ENCODE measurements around the gene CST6. TPM values are rescaled to one million over a fixed set of nuclear protein-coding genes. Genes with fewer than 3 reads are reported as not detected.

The CST6 gene
- total and polyA plus RNA-seq, 2 of the 13 experiments (the other 11 are each of a cell fraction or from before 2014, with no cell fraction given): not detected

DNA sequence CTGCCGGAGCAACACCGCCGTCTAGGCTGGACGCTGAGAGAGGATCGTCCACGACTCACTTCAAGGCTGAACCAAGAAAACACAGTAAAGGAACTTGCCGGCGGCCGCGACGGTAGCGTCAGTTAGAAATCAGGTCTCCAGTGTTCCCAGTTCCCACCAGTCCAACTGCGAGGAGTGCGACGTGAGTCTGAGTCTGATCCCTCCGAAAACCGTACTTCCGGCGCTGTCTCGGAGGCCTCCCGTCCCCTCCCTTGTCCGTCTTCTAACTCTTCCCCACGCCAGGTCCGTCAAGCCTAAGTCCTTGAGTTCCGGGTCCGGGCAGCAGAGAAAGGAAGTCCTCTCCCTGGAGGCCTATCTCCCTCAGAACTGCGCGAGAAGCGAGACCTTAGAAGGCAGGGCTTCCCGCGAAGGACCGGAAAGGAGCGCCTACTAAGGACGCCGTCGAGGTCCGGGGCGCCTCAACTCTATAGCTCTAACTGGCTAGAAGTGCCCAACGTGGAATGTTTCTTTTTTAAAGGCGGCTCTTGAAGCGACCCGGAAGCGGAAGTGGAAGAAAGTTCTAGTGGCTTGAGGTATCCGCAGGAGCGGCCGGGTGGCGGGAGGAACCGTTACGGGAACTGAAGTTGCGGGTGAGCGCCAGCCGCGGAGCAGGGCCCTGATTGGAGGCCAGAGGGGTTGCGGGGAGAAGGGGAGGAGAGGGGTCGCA, 9.7 kb upstream of the CST6 start, which contains the start of the genes BANF1 and EIF1AD (continued):
- TF ChIP-seq, protein P1, sequence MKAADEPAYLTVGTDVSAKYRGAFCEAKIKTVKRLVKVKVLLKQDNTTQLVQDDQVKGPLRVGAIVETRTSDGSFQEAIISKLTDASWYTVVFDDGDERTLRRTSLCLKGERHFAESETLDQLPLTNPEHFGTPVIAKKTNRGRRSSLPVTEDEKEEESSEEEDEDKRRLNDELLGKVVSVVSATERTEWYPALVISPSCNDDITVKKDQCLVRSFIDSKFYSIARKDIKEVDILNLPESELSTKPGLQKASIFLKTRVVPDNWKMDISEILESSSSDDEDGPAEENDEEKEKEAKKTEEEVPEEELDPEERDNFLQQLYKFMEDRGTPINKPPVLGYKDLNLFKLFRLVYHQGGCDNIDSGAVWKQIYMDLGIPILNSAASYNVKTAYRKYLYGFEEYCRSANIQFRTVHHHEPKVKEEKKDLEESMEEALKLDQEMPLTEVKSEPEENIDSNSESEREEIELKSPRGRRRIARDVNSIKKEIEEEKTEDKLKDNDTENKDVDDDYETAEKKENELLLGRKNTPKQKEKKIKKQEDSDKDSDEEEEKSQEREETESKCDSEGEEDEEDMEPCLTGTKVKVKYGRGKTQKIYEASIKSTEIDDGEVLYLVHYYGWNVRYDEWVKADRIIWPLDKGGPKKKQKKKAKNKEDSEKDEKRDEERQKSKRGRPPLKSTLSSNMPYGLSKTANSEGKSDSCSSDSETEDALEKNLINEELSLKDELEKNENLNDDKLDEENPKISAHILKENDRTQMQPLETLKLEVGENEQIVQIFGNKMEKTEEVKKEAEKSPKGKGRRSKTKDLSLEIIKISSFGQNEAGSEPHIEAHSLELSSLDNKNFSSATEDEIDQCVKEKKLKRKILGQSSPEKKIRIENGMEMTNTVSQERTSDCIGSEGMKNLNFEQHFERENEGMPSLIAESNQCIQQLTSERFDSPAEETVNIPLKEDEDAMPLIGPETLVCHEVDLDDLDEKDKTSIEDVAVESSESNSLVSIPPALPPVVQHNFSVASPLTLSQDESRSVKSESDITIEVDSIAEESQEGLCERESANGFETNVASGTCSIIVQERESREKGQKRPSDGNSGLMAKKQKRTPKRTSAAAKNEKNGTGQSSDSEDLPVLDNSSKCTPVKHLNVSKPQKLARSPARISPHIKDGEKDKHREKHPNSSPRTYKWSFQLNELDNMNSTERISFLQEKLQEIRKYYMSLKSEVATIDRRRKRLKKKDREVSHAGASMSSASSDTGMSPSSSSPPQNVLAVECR (CRISPR knock-in tag; IDR thresholded peaks at IDR 0.05; ENCODE audit: borderline replicate concordance): peak; percentile 94
- TF ChIP-seq PCBP2 (optimal IDR thresholded peaks at IDR 0.05; ENCODE audit: low read depth, low read length, poor library complexity, severe bottlenecking): no peak
- peak; percentile 85; the same call in 1 of the 2 replicates for TF ChIP-seq ZZZ3 (CRISPR knock-in tag; IDR thresholded peaks at IDR 0.05; ENCODE audit: borderline replicate concordance)
- TF ChIP-seq CREB3 (CRISPR knock-in tag; IDR thresholded peaks at IDR 0.05): no peak
- 0 out of 2 replicates have a peak, but pooled peaks have one; percentile 68 for TF ChIP-seq FIP1L1 (IDR thresholded peaks at IDR 0.05; ENCODE audit: borderline replicate concordance, insufficient read depth, low read depth, low read length)
- no peak for TF ChIP-seq ZNF33A (CRISPR knock-in tag; IDR thresholded peaks at IDR 0.05; ENCODE audit: borderline replicate concordance)
- TF ChIP-seq, protein P2, sequence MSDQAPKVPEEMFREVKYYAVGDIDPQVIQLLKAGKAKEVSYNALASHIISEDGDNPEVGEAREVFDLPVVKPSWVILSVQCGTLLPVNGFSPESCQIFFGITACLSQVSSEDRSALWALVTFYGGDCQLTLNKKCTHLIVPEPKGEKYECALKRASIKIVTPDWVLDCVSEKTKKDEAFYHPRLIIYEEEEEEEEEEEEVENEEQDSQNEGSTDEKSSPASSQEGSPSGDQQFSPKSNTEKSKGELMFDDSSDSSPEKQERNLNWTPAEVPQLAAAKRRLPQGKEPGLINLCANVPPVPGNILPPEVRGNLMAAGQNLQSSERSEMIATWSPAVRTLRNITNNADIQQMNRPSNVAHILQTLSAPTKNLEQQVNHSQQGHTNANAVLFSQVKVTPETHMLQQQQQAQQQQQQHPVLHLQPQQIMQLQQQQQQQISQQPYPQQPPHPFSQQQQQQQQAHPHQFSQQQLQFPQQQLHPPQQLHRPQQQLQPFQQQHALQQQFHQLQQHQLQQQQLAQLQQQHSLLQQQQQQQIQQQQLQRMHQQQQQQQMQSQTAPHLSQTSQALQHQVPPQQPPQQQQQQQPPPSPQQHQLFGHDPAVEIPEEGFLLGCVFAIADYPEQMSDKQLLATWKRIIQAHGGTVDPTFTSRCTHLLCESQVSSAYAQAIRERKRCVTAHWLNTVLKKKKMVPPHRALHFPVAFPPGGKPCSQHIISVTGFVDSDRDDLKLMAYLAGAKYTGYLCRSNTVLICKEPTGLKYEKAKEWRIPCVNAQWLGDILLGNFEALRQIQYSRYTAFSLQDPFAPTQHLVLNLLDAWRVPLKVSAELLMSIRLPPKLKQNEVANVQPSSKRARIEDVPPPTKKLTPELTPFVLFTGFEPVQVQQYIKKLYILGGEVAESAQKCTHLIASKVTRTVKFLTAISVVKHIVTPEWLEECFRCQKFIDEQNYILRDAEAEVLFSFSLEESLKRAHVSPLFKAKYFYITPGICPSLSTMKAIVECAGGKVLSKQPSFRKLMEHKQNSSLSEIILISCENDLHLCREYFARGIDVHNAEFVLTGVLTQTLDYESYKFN (CRISPR knock-in tag; conservative IDR thresholded peaks at IDR 0.05): peak; percentile 63
- TF ChIP-seq, protein P3, sequence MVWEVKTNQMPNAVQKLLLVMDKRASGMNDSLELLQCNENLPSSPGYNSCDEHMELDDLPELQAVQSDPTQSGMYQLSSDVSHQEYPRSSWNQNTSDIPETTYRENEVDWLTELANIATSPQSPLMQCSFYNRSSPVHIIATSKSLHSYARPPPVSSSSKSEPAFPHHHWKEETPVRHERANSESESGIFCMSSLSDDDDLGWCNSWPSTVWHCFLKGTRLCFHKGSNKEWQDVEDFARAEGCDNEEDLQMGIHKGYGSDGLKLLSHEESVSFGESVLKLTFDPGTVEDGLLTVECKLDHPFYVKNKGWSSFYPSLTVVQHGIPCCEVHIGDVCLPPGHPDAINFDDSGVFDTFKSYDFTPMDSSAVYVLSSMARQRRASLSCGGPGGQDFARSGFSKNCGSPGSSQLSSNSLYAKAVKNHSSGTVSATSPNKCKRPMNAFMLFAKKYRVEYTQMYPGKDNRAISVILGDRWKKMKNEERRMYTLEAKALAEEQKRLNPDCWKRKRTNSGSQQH (CRISPR knock-in tag; IDR thresholded peaks at IDR 0.05; ENCODE audit: low read depth): no peak
- TF ChIP-seq SIN3A (IDR thresholded peaks at IDR 0.05; ENCODE audit: borderline replicate concordance, low read depth, low read length): peak; percentile 67
- TF ChIP-seq, protein P4, sequence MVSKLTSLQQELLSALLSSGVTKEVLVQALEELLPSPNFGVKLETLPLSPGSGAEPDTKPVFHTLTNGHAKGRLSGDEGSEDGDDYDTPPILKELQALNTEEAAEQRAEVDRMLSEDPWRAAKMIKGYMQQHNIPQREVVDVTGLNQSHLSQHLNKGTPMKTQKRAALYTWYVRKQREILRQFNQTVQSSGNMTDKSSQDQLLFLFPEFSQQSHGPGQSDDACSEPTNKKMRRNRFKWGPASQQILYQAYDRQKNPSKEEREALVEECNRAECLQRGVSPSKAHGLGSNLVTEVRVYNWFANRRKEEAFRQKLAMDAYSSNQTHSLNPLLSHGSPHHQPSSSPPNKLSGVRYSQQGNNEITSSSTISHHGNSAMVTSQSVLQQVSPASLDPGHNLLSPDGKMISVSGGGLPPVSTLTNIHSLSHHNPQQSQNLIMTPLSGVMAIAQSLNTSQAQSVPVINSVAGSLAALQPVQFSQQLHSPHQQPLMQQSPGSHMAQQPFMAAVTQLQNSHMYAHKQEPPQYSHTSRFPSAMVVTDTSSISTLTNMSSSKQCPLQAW (CRISPR knock-in tag; IDR thresholded peaks at IDR 0.05): peak; percentile 94
- peak; percentile 56 for TF ChIP-seq CEBPG (CRISPR knock-in tag; IDR thresholded peaks at IDR 0.05)
- peak; percentile 81; the same call in 1 of the 2 replicates for TF ChIP-seq ZNF792 (CRISPR knock-in tag; IDR thresholded peaks at IDR 0.05)
- peak; percentile 60; the same call in 1 of the 2 replicates for TF ChIP-seq ZNF740 (CRISPR knock-in tag; IDR thresholded peaks at IDR 0.05)
- peak; percentile 82 for TF ChIP-seq RBM22 (optimal IDR thresholded peaks at IDR 0.05; ENCODE audit: low read length)
- TF ChIP-seq GABPB1 (CRISPR knock-in tag; IDR thresholded peaks at IDR 0.05): peak; percentile 97

Measured in HepG2 (cell line).